K562 (cell line): ENCODE measurements around the gene GALNT7. TPM values are rescaled to one million over a fixed set of nuclear protein-coding genes. Genes with fewer than 3 reads are reported as not detected.

Experiments
- ATAC-seq: fragments of 200-7000 bp; cut with Tn5 transposase; 3 replicates; pipeline ENCODE4 v1.9.1; 2020; ENCODE audit warnings: moderate library complexity
- BruUV-seq: library from RNA; stranded (reverse); fragments of 400-500 nt; replicated peaks from 2 replicates; lab custom pipeline; 2021; lab: Mats Ljungman, UMichigan
- CTCF ChIA-PET: fragments of 300-600 bp; formaldehyde crosslinking; extraction: SDS; loops from one replicate; lab custom pipeline; 2021; ENCODE audit warnings: low intra/inter-chr PET ratio; lab: Yijun Ruan, JAX
- POLR2A ChIA-PET: fragments of 300-600, 350-650 bp; sonication (Branson Sonifier 250); formaldehyde crosslinking; extraction: SDS; loops from one replicate; lab custom pipeline; 2021; ENCODE audit warnings: antibody characterized with exemption, inconsistent platforms; lab: Yijun Ruan, JAX
- DNase-seq, 4 experiments: peaks; one replicate each; pipeline versions ENCODE4 v3.0.0 to v3.0.0-alpha.2; 2011 to 2018; ENCODE audit warnings: low spot score in 3 of 4, mixed read lengths in 3 of 4; ENCODE audit errors: extremely low read depth in 1 of 4
- FAIRE-seq: peaks from 2 replicates; lab custom pipeline; 2011; peaks lifted over from hg19 to GRCh38; lab: Jason Lieb, UNC
- H2AFZ ChIP-seq: 2 replicates; pipeline ENCODE4 v1.6.0; 2011; ENCODE audit warnings: low read depth, low read length, control low read depth, inconsistent platforms
- H3K27ac ChIP-seq: fragments of 200-600 bp; 3 replicates; pipeline ENCODE4 v1.8.0; 2011; ENCODE audit warnings: low read depth, mild to moderate bottlenecking, control low read depth, inconsistent platforms, low read length, moderate library complexity, mixed read lengths; ENCODE audit errors: extremely low read depth
- H3K27me3 ChIP-seq, 2 experiments: fragments of 300-600 bp in 1 of 2; 2 replicates in 1 of 2; 3 replicates in 1 of 2; pipeline versions ENCODE4 v1.6.0 to v1.8.0; 2011; ENCODE audit warnings: inconsistent platforms in 2 of 2, low read length in 2 of 2, mild to moderate bottlenecking in 1 of 2, mixed read lengths in 1 of 2, moderate library complexity in 1 of 2; ENCODE audit not compliant: control insufficient read depth in 2 of 2, insufficient read depth in 2 of 2
- H3K36me3 ChIP-seq: fragments of 300-600 bp; 3 replicates; pipeline ENCODE4 v1.8.0; 2011; ENCODE audit warnings: mild to moderate bottlenecking, low read length, inconsistent platforms; ENCODE audit not compliant: control insufficient read depth, insufficient read depth
- H3K4me1 ChIP-seq, 2 experiments: fragments of 200-600 bp in 1 of 2; replicated peaks in 1 of 2; 2 replicates in 1 of 2; 3 replicates in 1 of 2; pipeline versions ENCODE4 v1.5.1 to v1.8.0; 2011; ENCODE audit warnings: inconsistent platforms in 2 of 2, low read length in 2 of 2, mild to moderate bottlenecking in 1 of 2, mixed read lengths in 1 of 2, moderate library complexity in 1 of 2; ENCODE audit not compliant: control insufficient read depth in 2 of 2, insufficient read depth in 2 of 2
- H3K4me2 ChIP-seq: 2 replicates; pipeline ENCODE4 v1.6.1; 2011; ENCODE audit warnings: low read length, control low read depth, inconsistent platforms, mixed read lengths; ENCODE audit not compliant: insufficient read depth
- H3K4me3 ChIP-seq: fragments of 200-600 bp; sonication (generic), shearing (Covaris generic); 2 replicates; pipeline ENCODE4 v1.5.1; 2016; ENCODE audit warnings: control low read depth, inconsistent platforms
- H3K79me2 ChIP-seq: fragments of 200-600 bp; 3 replicates; pipeline ENCODE4 v1.8.0; 2011; ENCODE audit warnings: low read length, inconsistent platforms; ENCODE audit not compliant: control insufficient read depth, insufficient read depth
- H3K9ac ChIP-seq, 2 experiments: 2 replicates each; pipeline versions ENCODE4 v1.6.0 to v1.6.1; 2011; ENCODE audit warnings: low read depth in 2 of 2, low read length in 2 of 2, control low read depth in 1 of 2, inconsistent platforms in 1 of 2, mild to moderate bottlenecking in 1 of 2, mixed read lengths in 1 of 2; ENCODE audit not compliant: insufficient read depth in 1 of 2
- H3K9me1 ChIP-seq: one replicate; pipeline ENCODE4 v1.6.0; 2011; ENCODE audit warnings: inconsistent platforms, mild to moderate bottlenecking, low read length, moderate library complexity; ENCODE audit not compliant: control insufficient read depth, insufficient read depth
- H3K9me3 ChIP-seq: replicated peaks from 2 replicates; pipeline ENCODE4 v1.5.1; 2011; ENCODE audit warnings: low read depth, low read length, inconsistent platforms; ENCODE audit not compliant: control insufficient read depth, insufficient read depth
- H4K20me1 ChIP-seq: replicated peaks from 2 replicates; pipeline ENCODE4 v1.6.1; 2011; ENCODE audit warnings: low read length, inconsistent platforms, mixed read lengths; ENCODE audit not compliant: control insufficient read depth, insufficient read depth
- CC2D1A ChIP-seq: fragments of 450-650 bp; IDR thresholded peaks from 2 replicates; pipeline ENCODE4 v1.6.1; 2017; ENCODE audit warnings: mild to moderate bottlenecking
- CEBPG ChIP-seq, 3 experiments: fragments of 200-800 bp in 1 of 3; sonication (Bioruptor generic) in 1 of 3; sonication (generic) in 1 of 3; formaldehyde crosslinking in 1 of 3; IDR thresholded peaks in 2 of 3; conservative IDR thresholded peaks in 1 of 3; 2 replicates each; pipeline versions ENCODE4 v1.6.1 to v1.8.0; 2016 to 2022; ENCODE audit warnings: missing compliant biosample characterization in 2 of 3, missing genetic modification characterization in 2 of 3, mild to moderate bottlenecking in 1 of 3, missing genetic modification reagents in 1 of 3
- DIDO1 ChIP-seq: fragments of 450-650 bp; IDR thresholded peaks from 2 replicates; pipeline ENCODE4 v1.6.1; 2016; ENCODE audit warnings: low read depth, missing biosample characterization, missing genetic modification characterization
- HEY1 ChIP-seq: fragments of 250-450 bp; sonication (Bioruptor Pico); IDR thresholded peaks from 2 replicates; pipeline ENCODE4 v1.5.0; 2020; ENCODE audit warnings: mild to moderate bottlenecking, moderate library complexity, borderline replicate concordance
- MXI1 ChIP-seq: IDR thresholded peaks from 2 replicates; pipeline ENCODE4 v1.6.1; 2011; ENCODE audit warnings: low read depth, mild to moderate bottlenecking, improper control_type of control experiment, low read length
- PPARD ChIP-seq: fragments of 250-450 bp; sonication (Bioruptor Pico); IDR thresholded peaks from 2 replicates; pipeline ENCODE4 v1.8.0; 2022; ENCODE audit warnings: inconsistent platforms, mild to moderate bottlenecking, moderate library complexity
- RBM15 ChIP-seq: fragments of 200-400 bp; formaldehyde crosslinking; IDR thresholded peaks from 2 replicates; pipeline ENCODE4 v1.6.1; 2018; ENCODE audit warnings: mild to moderate bottlenecking, low read length, moderate library complexity; ENCODE audit not compliant: insufficient read depth
- RBM25 ChIP-seq: fragments of 200-400 bp; formaldehyde crosslinking; IDR thresholded peaks from 2 replicates; pipeline ENCODE4 v1.6.1; 2018; ENCODE audit warnings: low read length, low read depth, moderate library complexity; ENCODE audit not compliant: severe bottlenecking
- ZNF644 ChIP-seq: fragments of 200-800 bp; sonication (Bioruptor generic); IDR thresholded peaks from 2 replicates; pipeline ENCODE4 v1.6.1; 2016; ENCODE audit warnings: low read depth, missing genetic modification characterization, missing compliant biosample characterization
- WGBS: fragments of 100-300 bp; shearing (Covaris generic); methylation state at CpG from one replicate; pipeline ENCODE4 v1.1.6; 2016; ENCODE audit warnings: low coverage, mixed read lengths; ENCODE audit not compliant: insufficient coverage; ENCODE audit errors: missing lambda C conversion rate; 5-methylcytosine and 5-hydroxymethylcytosine counted together
- in situ Hi-C: fragments of 300-500 bp; cut with MboI; formaldehyde crosslinking; loops from 4 replicates; pipeline ENCODE4 v1.15.0; 2018; ENCODE audit warnings: inconsistent platforms, mixed read lengths
- intact Hi-C: fragments of 100-400 bp; cut with micrococcal nuclease; formaldehyde crosslinking; loops from 2 replicates; pipeline ENCODE4 v1.14.2; 2022
- polyA plus RNA-seq, 8 experiments: library from polyadenylated mRNA; depleted of rRNA in 4 of 8; stranded (reverse) in 5 of 8; unstranded in 3 of 8; fragments of >200 nt; fragmentation: Nextera tagmentation in 2 of 8; fragmentation: Illumina TruSeq in 1 of 8; extraction: Ambion mirVana in 2 of 8; extraction: Trizol in 1 of 8; gene quantifications; 2 replicates each; pipeline versions ENCODE4 v1.2.1 to v1.2.3, GENCODE V29; 2011 to 2014; ENCODE audit warnings: inconsistent platforms in 1 of 8, missing spikeins in 1 of 8
- total RNA-seq, 7 experiments: library from RNA; depleted of rRNA in 6 of 7; stranded (reverse); fragments of >200 nt in 6 of 7; fragmentation: Illumina TruSeq in 2 of 7; extraction: Trizol in 2 of 7; gene quantifications; 2 replicates each; pipeline versions ENCODE4 v1.2.1 to v1.2.3, GENCODE V29; 2011 to 2021; ENCODE audit warnings: low replicate concordance in 1 of 7
- TF ChIP-seq, protein P1 (sequence below), 2 experiments: IDR thresholded peaks in 1 of 2; conservative IDR thresholded peaks in 1 of 2; 2 replicates each; pipeline ENCODE4 v1.6.1; 2016; ENCODE audit warnings: low read depth in 2 of 2, mild to moderate bottlenecking in 1 of 2, missing compliant biosample characterization in 1 of 2, missing genetic modification characterization in 1 of 2, moderate library complexity in 1 of 2
- TF ChIP-seq, protein P2 (sequence below): fragments of 450-650 bp; IDR thresholded peaks from 2 replicates; pipeline ENCODE4 v1.6.1; 2016
- TF ChIP-seq, protein P3 (sequence below): IDR thresholded peaks from 2 replicates; pipeline ENCODE4 v1.6.1; 2012; ENCODE audit warnings: low read depth, low read length, improper control_type of control experiment, borderline replicate concordance

GALNT7 gene
- total and polyA plus RNA-seq, 9 of the 15 experiments (the other 6 are each of a cell fraction or from before 2014, with no cell fraction given): 16.7 to 38.7 (median 31.1) TPM

DNA sequence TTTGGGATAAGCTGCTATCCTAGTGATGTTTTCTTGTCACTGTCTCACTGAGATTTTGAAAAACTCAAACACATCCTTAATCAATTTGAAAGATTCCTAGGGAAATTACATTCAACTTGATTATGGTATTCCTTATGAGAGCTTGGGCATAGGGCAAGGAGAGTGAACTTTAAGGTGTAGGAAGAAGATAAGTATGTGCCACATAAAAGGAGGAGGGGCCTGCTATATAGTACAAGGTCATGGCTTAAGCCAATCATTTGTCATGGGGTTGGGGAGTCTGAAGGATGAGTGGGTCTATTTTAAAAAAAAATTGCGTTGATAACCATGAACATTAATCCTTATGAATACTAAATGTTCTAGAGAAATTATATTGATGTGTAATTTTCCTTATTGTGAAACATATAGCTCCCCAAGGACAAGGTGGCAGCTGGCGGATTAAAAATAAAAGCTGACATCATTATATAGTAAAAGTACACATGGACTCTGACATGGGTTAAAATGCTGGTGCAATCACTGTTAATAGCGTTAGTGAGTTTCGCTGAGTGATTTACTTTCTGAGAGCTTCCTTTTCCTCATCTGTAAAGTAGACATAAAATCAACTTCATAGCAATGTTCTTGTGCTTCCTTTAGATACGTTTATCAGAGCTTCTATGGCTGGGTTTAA is 17.4 kb downstream of the GALNT7 start:
- CTCF ChIA-PET: interaction anchor here (0.6 kb wide), 1 partner anchor 64 kb away, joined by 4 read pairs; no protein-coding TSS in a partner anchor
- Histone ChIP-seq H2AFZ (no peak overlapping the region), H3K9me3 (no peaks in the 10 kb centered on the region), H3K27ac (peak overlapping the region; percentile 27; the same call in 1 of the 3 replicates), H3K4me2 (no peak overlapping the region), H3K4me3 (no peak overlapping the region), H3K4me1 (peaks cover 6 to 18% of the 10 kb centered on the region in 2 experiments), H3K27me3 (no peaks in the 10 kb centered on the region), H3K9ac (no peak overlapping the region), H4K20me1 (no peaks in the 10 kb centered on the region), H3K9me1 (no peaks in the 10 kb centered on the region), H3K36me3 (0 out of 3 replicates have a peak, but pooled peaks cover 2% of the 10 kb centered on the region), H3K79me2 (peaks cover 83% of the 10 kb centered on the region)
- peak; percentile 58 for ATAC-seq
- POLR2A ChIA-PET: interaction anchor here (0.6 to 0.7 kb wide), 2 partner anchors 16 to 21 kb away, joined by 3 read pairs; no protein-coding TSS in a partner anchor
- no peak for FAIRE-seq
- no peak for DNase-seq
- 27% methylated on average over 5 of the region's 5 CpGs for WGBS
- in situ Hi-C loops (no loop called here), intact Hi-C loops (no loop called here)
- no TSS peak for BruUV-seq
- TF ChIP-seq ZNF644 (tag) (no peak), CC2D1A (no peak), RBM25 (no peak), PPARD (CRISPR knock-in tag) (no peak), DIDO1 (tag) (no peak), CEBPG (CRISPR knock-in tag; IDR thresholded peaks at IDR 0.05) (peak; percentile 84), CEBPG (tag; conservative IDR thresholded peaks at IDR 0.05 in 1 of 2, IDR thresholded peaks at IDR 0.05 in 1 of 2) (peak; percentile 6 to 77; a peak in 2 of 4 replicates), MXI1 (no peak), RBM15 (no peak), HEY1 (CRISPR knock-in tag) (no peak)
- TF ChIP-seq, protein P1, sequence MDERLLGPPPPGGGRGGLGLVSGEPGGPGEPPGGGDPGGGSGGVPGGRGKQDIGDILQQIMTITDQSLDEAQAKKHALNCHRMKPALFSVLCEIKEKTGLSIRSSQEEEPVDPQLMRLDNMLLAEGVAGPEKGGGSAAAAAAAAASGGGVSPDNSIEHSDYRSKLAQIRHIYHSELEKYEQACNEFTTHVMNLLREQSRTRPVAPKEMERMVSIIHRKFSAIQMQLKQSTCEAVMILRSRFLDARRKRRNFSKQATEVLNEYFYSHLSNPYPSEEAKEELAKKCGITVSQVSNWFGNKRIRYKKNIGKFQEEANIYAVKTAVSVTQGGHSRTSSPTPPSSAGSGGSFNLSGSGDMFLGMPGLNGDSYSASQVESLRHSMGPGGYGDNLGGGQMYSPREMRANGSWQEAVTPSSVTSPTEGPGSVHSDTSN (CRISPR knock-in tag; IDR thresholded peaks at IDR 0.05; ENCODE audit: low read depth): no peak
- TF ChIP-seq, protein P1 (tag; conservative IDR thresholded peaks at IDR 0.05; ENCODE audit: low read depth): peak; percentile 34; the same call in 1 of the 2 replicates
- TF ChIP-seq, protein P2, sequence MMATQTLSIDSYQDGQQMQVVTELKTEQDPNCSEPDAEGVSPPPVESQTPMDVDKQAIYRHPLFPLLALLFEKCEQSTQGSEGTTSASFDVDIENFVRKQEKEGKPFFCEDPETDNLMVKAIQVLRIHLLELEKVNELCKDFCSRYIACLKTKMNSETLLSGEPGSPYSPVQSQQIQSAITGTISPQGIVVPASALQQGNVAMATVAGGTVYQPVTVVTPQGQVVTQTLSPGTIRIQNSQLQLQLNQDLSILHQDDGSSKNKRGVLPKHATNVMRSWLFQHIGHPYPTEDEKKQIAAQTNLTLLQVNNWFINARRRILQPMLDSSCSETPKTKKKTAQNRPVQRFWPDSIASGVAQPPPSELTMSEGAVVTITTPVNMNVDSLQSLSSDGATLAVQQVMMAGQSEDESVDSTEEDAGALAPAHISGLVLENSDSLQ: peak; percentile 30; the same call in 1 of the 2 replicates
- TF ChIP-seq, protein P3, sequence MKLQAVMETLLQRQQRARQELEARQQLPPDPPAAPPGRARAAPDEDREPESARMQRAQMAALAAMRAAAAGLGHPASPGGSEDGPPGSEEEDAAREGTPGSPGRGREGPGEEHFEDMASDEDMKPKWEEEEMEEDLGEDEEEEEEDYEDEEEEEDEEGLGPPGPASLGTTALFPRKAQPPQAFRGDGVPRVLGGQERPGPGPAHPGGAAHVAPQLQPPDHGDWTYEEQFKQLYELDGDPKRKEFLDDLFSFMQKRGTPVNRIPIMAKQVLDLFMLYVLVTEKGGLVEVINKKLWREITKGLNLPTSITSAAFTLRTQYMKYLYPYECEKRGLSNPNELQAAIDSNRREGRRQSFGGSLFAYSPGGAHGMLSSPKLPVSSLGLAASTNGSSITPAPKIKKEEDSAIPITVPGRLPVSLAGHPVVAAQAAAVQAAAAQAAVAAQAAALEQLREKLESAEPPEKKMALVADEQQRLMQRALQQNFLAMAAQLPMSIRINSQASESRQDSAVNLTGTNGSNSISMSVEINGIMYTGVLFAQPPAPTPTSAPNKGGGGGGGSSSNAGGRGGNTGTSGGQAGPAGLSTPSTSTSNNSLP: no peak
